Lower leg skin (tissue), 3 donors: ENCODE data around the gene DDX39A.

Source experiments
- CTCF ChIP-seq, 3 donors: fragments of 450-650 bp; IDR thresholded peaks; one replicate each; pipeline ENCODE4 v1.5.1; 2016; ENCODE audit warnings: antibody characterized with exemption in 3 of 3, mild to moderate bottlenecking in 3 of 3, moderate library complexity in 2 of 3
- POLR2A ChIP-seq, 2 donors: fragments of 450-650 bp; IDR thresholded peaks; one replicate each; pipeline ENCODE4 v1.6.1; 2016 to 2017; ENCODE audit warnings: antibody characterized with exemption in 2 of 2, mild to moderate bottlenecking in 1 of 2, moderate library complexity in 1 of 2

GRCh38 chr19:14375055-14375581 is 44.0 kb downstream of the DDX39A start:
- no peak for TF ChIP-seq CTCF (IDR thresholded peaks at IDR 0.05)
- TF ChIP-seq POLR2A (IDR thresholded peaks at IDR 0.05): no peak
